Left ventricle myocardium superior (tissue), 1 donor: ENCODE measurements around the gene OR10Z1. TPM values are rescaled to one million over a fixed set of nuclear protein-coding genes. Genes with fewer than 3 reads are reported as not detected.

Source experiments
- ATAC-seq: fragments of 200-7000 bp; cut with Tn5 transposase; one replicate; pipeline ENCODE4 v1.9.1; 2020; ENCODE audit warnings: mild to moderate bottlenecking, moderate library complexity
- DNase-seq: peaks from one replicate; pipeline ENCODE4 v3.0.0-alpha.2; 2020
- intact Hi-C: fragments of 100-400 bp; cut with micrococcal nuclease; formaldehyde crosslinking; loops from one replicate; pipeline ENCODE4 v1.11.0; 2022
- total RNA-seq: library from RNA; stranded (reverse); fragmentation: NEBNext Ultra II Directional; extraction: Animal tissue kit (Norgen Biotek cat#: 25700); gene quantifications from one replicate; pipeline ENCODE4 v1.2.1, GENCODE V29; 2021
- donor health status: DM: no; HTN: yes; CAD: no; lungs with severe emphysema.

The OR10Z1 gene
- total RNA-seq, 1 donor from 2014 or later = not detected

DNA sequence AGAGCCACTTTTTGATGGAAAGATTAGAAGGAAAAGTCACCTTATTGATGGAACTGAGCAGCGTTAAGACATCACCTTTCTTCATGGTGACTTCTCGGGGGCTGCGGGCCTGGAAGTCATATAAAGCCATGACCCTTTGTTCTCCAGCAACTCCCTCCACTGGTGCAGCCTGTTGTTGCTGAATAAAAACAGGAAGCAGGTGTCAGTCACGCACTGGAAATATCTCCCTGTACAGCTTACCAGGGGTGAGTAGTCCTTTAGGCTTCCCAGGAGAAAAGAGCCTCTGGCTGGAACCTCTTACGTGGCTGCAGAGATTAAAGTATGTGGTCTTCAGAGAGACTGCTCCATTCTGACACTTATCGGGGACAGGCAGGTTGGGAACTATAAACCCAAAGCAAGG, 49.5 kb downstream of the OR10Z1 start:
- intact Hi-C loops = no loop called here
- no peak for DNase-seq

More for the DNA sequence above, 49.5 kb downstream of the OR10Z1 start:
- ATAC-seq = no peak

Other genes with a start within 250 kb of the OR10Z1 start
- gene OR10T2, start 205.8 kb upstream of the OR10Z1 start, total RNA-seq = not detected
- not detected for gene OR10K2, start 179.0 kb upstream of the OR10Z1 start, total RNA-seq
- not detected for gene OR10K1, start 143.4 kb upstream of the OR10Z1 start, total RNA-seq
- gene OR10R2, start 133.0 kb upstream of the OR10Z1 start, total RNA-seq = not detected
- not detected for gene OR6Y1, start 50.9 kb upstream of the OR10Z1 start, total RNA-seq
- gene OR6P1, start 34.7 kb upstream of the OR10Z1 start, total RNA-seq = not detected
- gene OR10X1, start 25.4 kb upstream of the OR10Z1 start, total RNA-seq = not detected
- gene SPTA1, start 81.4 kb downstream of the OR10Z1 start, total RNA-seq = not detected
- not detected for gene OR6K2, start 95.4 kb downstream of the OR10Z1 start, total RNA-seq
- not detected for gene OR6K3, start 115.5 kb downstream of the OR10Z1 start, total RNA-seq
- gene OR6K6, start 149.5 kb downstream of the OR10Z1 start, total RNA-seq = not detected
- gene OR6N1, start 166.9 kb downstream of the OR10Z1 start, total RNA-seq = not detected
- gene OR6N2, start 175.9 kb downstream of the OR10Z1 start, total RNA-seq = not detected
- gene MNDA, start 226.1 kb downstream of the OR10Z1 start, total RNA-seq = 4.9 TPM